ENCODE results near the gene PLA2G4F. TPM values are rescaled to one million over a fixed set of nuclear protein-coding genes. Genes with fewer than 3 reads are reported as not detected.

The PLA2G4F gene
- total and polyA plus RNA-seq, 2 donors: 2.7 to 3.1 TPM

GRCh38 chr15:42182328-42182886, 26.0 kb upstream of the PLA2G4F start:
- Histone ChIP-seq H3K4me1 (ENCODE audit: insufficient read depth) (no peaks in the 10 kb centered on the region), H3K27ac (ENCODE audit: low read depth) (no peak overlapping the region), H3K4me3 (ENCODE audit: low read depth, low read length) (no peak overlapping the region), H3K36me3 (ENCODE audit: insufficient read depth) (peaks cover 19% of the 10 kb centered on the region)
- WGBS: 90% methylated on average over 6 of the region's 6 CpGs
- no peak for DNase-seq (ENCODE audit: extremely low spot score)

GRCh38 chr15:42178056-42178455, 21.6 kb upstream of the PLA2G4F start:
- no peak overlapping the region for H3K27ac ChIP-seq (ENCODE audit: low read depth)

GRCh38 chr15:42175671-42176070, 19.2 kb upstream of the PLA2G4F start:
- Histone ChIP-seq H3K36me3 (ENCODE audit: insufficient read depth) (peaks cover 13% of the 10 kb centered on the region), H3K4me3 (ENCODE audit: low read depth, low read length) (no peak overlapping the region), H3K4me1 (ENCODE audit: insufficient read depth) (no peaks in the 10 kb centered on the region), H3K27ac (ENCODE audit: low read depth) (no peak overlapping the region)
- DNase-seq (ENCODE audit: extremely low spot score): no peak
- WGBS: 76% methylated on average over 5 of the region's 5 CpGs

More at GRCh38 chr15:42178056-42178455, 21.6 kb upstream of the PLA2G4F start:
- H3K36me3 ChIP-seq (ENCODE audit: insufficient read depth): peaks cover 9% of the 10 kb centered on the region
- no peaks in the 10 kb centered on the region for H3K4me1 ChIP-seq (ENCODE audit: insufficient read depth)
- no peak for DNase-seq (ENCODE audit: extremely low spot score)
- WGBS: 86% methylated on average over 2 of the region's 2 CpGs
- no peak overlapping the region for H3K4me3 ChIP-seq (ENCODE audit: low read depth, low read length)

- 86% methylated on average over 5 of the region's 5 CpGs for WGBS
- no peak overlapping the region for H3K27ac ChIP-seq (ENCODE audit: low read depth)
- DNase-seq (ENCODE audit: extremely low spot score): no peak
- H3K36me3 ChIP-seq (ENCODE audit: insufficient read depth): peaks cover 8% of the 10 kb centered on the region
- H3K4me3 ChIP-seq (ENCODE audit: low read depth, low read length): no peak overlapping the region
- H3K4me1 ChIP-seq (ENCODE audit: insufficient read depth): no peaks in the 10 kb centered on the region
These were observed 16.0 kb upstream of the PLA2G4F start for GRCh38 chr15:42172475-42172874.

GRCh38 chr15:42171795-42172194, 15.4 kb upstream of the PLA2G4F start:
- H3K36me3 ChIP-seq (ENCODE audit: insufficient read depth): peaks cover 9% of the 10 kb centered on the region
- WGBS: 91% methylated on average over 1 of the region's 1 CpG
- no peak overlapping the region for H3K27ac ChIP-seq (ENCODE audit: low read depth)

GRCh38 chr15:42171122-42171521, 14.7 kb upstream of the PLA2G4F start:
- H3K4me1 ChIP-seq (ENCODE audit: insufficient read depth): no peaks in the 10 kb centered on the region
- 81% methylated on average over 1 of the region's 1 CpG for WGBS
- peaks cover 9% of the 10 kb centered on the region for H3K36me3 ChIP-seq (ENCODE audit: insufficient read depth)
- H3K4me3 ChIP-seq (ENCODE audit: low read depth, low read length): no peak overlapping the region
- H3K27ac ChIP-seq (ENCODE audit: low read depth): no peak overlapping the region
- DNase-seq (ENCODE audit: extremely low spot score): no peak

More at GRCh38 chr15:42171795-42172194, 15.4 kb upstream of the PLA2G4F start:
- H3K4me3 ChIP-seq (ENCODE audit: low read depth, low read length): no peak overlapping the region
- no peaks in the 10 kb centered on the region for H3K4me1 ChIP-seq (ENCODE audit: insufficient read depth)
- no peak for DNase-seq (ENCODE audit: extremely low spot score)

GRCh38 chr15:42166225-42166940, 9.9 kb upstream of the PLA2G4F start:
- WGBS: 91% methylated on average over 13 of the region's 13 CpGs
- peaks cover 9% of the 10 kb centered on the region for H3K36me3 ChIP-seq (ENCODE audit: insufficient read depth)
- no peaks in the 10 kb centered on the region for H3K4me1 ChIP-seq (ENCODE audit: insufficient read depth)
- no peak overlapping the region for H3K4me3 ChIP-seq (ENCODE audit: low read depth, low read length)
- no peak overlapping the region for H3K27ac ChIP-seq (ENCODE audit: low read depth)
- DNase-seq (ENCODE audit: extremely low spot score): no peak

- Histone ChIP-seq H3K4me1 (ENCODE audit: insufficient read depth) (no peaks in the 10 kb centered on the region), H3K36me3 (ENCODE audit: insufficient read depth) (peaks cover 8% of the 10 kb centered on the region), H3K27ac (ENCODE audit: low read depth) (no peak overlapping the region), H3K4me3 (ENCODE audit: low read depth, low read length) (no peak overlapping the region)
- WGBS: 90% methylated on average over 6 of the region's 6 CpGs
- no peak for DNase-seq (ENCODE audit: extremely low spot score)
These were observed 8.7 kb upstream of the PLA2G4F start for GRCh38 chr15:42165106-42165505.

GRCh38 chr15:42163947-42164550, 7.6 kb upstream of the PLA2G4F start:
- WGBS: 72% methylated on average over 4 of the region's 4 CpGs
- H3K4me1 ChIP-seq (ENCODE audit: insufficient read depth): no peaks in the 10 kb centered on the region
- H3K27ac ChIP-seq (ENCODE audit: low read depth): no peak overlapping the region
- no peak overlapping the region for H3K4me3 ChIP-seq (ENCODE audit: low read depth, low read length)
- no peak for DNase-seq (ENCODE audit: extremely low spot score)
- H3K36me3 ChIP-seq (ENCODE audit: insufficient read depth): peaks cover 9% of the 10 kb centered on the region

GRCh38 chr15:42163291-42163690, 6.9 kb upstream of the PLA2G4F start:
- H3K4me1 ChIP-seq (ENCODE audit: insufficient read depth): no peaks in the 10 kb centered on the region
- H3K27ac ChIP-seq (ENCODE audit: low read depth): no peak overlapping the region
- no peak overlapping the region for H3K4me3 ChIP-seq (ENCODE audit: low read depth, low read length)
- no peak for DNase-seq (ENCODE audit: extremely low spot score)
- H3K36me3 ChIP-seq (ENCODE audit: insufficient read depth): peaks cover 9% of the 10 kb centered on the region
- WGBS: 94% methylated on average over 9 of the region's 9 CpGs

- Histone ChIP-seq H3K4me3 (ENCODE audit: low read depth, low read length) (no peak overlapping the region), H3K36me3 (ENCODE audit: insufficient read depth) (peaks cover 7% of the 10 kb centered on the region), H3K27ac (ENCODE audit: low read depth) (no peak overlapping the region), H3K4me1 (ENCODE audit: insufficient read depth) (no peaks in the 10 kb centered on the region)
- DNase-seq (ENCODE audit: extremely low spot score): no peak
- WGBS: 83% methylated on average over 7 of the region's 7 CpGs
These were observed 3.7 kb upstream of the PLA2G4F start for GRCh38 chr15:42160136-42160535.

- WGBS: 90% methylated on average over 18 of the region's 18 CpGs
- DNase-seq (ENCODE audit: extremely low spot score): no peak
- Histone ChIP-seq H3K27ac (ENCODE audit: low read depth) (no peak overlapping the region), H3K4me3 (ENCODE audit: low read depth, low read length) (no peak overlapping the region), H3K4me1 (ENCODE audit: insufficient read depth) (no peaks in the 10 kb centered on the region), H3K36me3 (ENCODE audit: insufficient read depth) (peaks cover 7% of the 10 kb centered on the region)
These were observed 3.1 kb upstream of the PLA2G4F start for GRCh38 chr15:42159381-42160015.

GRCh38 chr15:42158941-42159340, 2.5 kb upstream of the PLA2G4F start:
- WGBS: 91% methylated on average over 10 of the region's 10 CpGs
- Histone ChIP-seq H3K4me3 (ENCODE audit: low read depth, low read length) (no peak overlapping the region), H3K4me1 (ENCODE audit: insufficient read depth) (no peaks in the 10 kb centered on the region), H3K36me3 (ENCODE audit: insufficient read depth) (peaks cover 7% of the 10 kb centered on the region), H3K27ac (ENCODE audit: low read depth) (no peak overlapping the region)
- DNase-seq (ENCODE audit: extremely low spot score): no peak
